Measurements from ENCODE around the gene GCSAML. TPM values are rescaled to one million over a fixed set of nuclear protein-coding genes. Genes with fewer than 3 reads are reported as not detected.

The GCSAML gene
- total and polyA plus RNA-seq, 5 donors from 2014 or later = 0.67 TPM; not detected in 4

Other genes with a start within 250 kb of the GCSAML start
- 6.0 TPM for gene ZNF496, start 217.3 kb upstream of the GCSAML start, total RNA-seq
- gene ZNF496, start 217.3 kb upstream of the GCSAML start, polyA plus RNA-seq = 1 to 10 TPM; 2.0 to 3.8 (median 3.2) TPM
- 2.0 TPM for gene NLRP3, start 133.0 kb upstream of the GCSAML start, total RNA-seq
- under 1 TPM in 2 of 4 donors, not detected in 2; 0.10 to 0.34 TPM for gene NLRP3, start 133.0 kb upstream of the GCSAML start, polyA plus RNA-seq
- not detected for gene OR2B11, start 91.0 kb upstream of the GCSAML start, total RNA-seq
- gene OR2B11, start 91.0 kb upstream of the GCSAML start, polyA plus RNA-seq = not detected
- gene OR2C3, start 12.7 kb upstream of the GCSAML start, total RNA-seq = not detected
- gene OR2C3, start 12.7 kb upstream of the GCSAML start, polyA plus RNA-seq = not detected
- gene OR2G2, start 39.2 kb downstream of the GCSAML start, total RNA-seq = not detected
- not detected for gene OR2G2, start 39.2 kb downstream of the GCSAML start, polyA plus RNA-seq
- not detected for gene OR2G3, start 56.5 kb downstream of the GCSAML start, total RNA-seq
- not detected for gene OR2G3, start 56.5 kb downstream of the GCSAML start, polyA plus RNA-seq
- gene OR13G1, start 130.6 kb downstream of the GCSAML start, total RNA-seq = not detected
- gene OR13G1, start 130.6 kb downstream of the GCSAML start, polyA plus RNA-seq = not detected
- gene OR6F1, start 167.5 kb downstream of the GCSAML start, total RNA-seq = not detected
- not detected for gene OR6F1, start 167.5 kb downstream of the GCSAML start, polyA plus RNA-seq
- gene OR14K1, start 189.5 kb downstream of the GCSAML start, total RNA-seq = not detected
- gene OR14K1, start 189.5 kb downstream of the GCSAML start, polyA plus RNA-seq = not detected
- gene OR14A2, start 199.0 kb downstream of the GCSAML start, total RNA-seq = not detected
- gene OR14A2, start 199.0 kb downstream of the GCSAML start, polyA plus RNA-seq = not detected
- not detected for gene OR1C1, start 211.4 kb downstream of the GCSAML start, total RNA-seq
- gene OR1C1, start 211.4 kb downstream of the GCSAML start, polyA plus RNA-seq = not detected

Measured in CD4-positive, CD25-positive, alpha-beta regulatory T cell (primary cell).